Sigmoid colon (tissue), 4 donors: ENCODE results near the gene PHF20.
"Not testable (repeated sequence)": the region's sequence is repeated elsewhere in the genome, so short reads cannot be mapped to it uniquely, and the experiment has no call there.

ENCODE experiments used
- CTCF ChIP-seq, 4 experiments: fragments of 450-650 bp in 3 of 4; fragments of 200-600 bp in 1 of 4; IDR thresholded peaks; one replicate each; pipeline ENCODE4 v1.5.1; 2016 to 2019; ENCODE audit warnings: antibody characterized with exemption in 4 of 4, mild to moderate bottlenecking in 3 of 4, moderate library complexity in 2 of 4
- POLR2A ChIP-seq, 2 donors: fragments of 450-650 bp; IDR thresholded peaks; one replicate each; pipeline ENCODE4 v1.6.1; 2016; ENCODE audit warnings: antibody characterized with exemption in 2 of 2, mild to moderate bottlenecking in 2 of 2, moderate library complexity in 2 of 2
- POLR2AphosphoS5 ChIP-seq, 4 donors: sonication (generic); formaldehyde crosslinking; IDR thresholded peaks; one replicate each; pipeline ENCODE4 v1.6.1; 2017; ENCODE audit warnings: antibody characterized with exemption in 4 of 4

DNA sequence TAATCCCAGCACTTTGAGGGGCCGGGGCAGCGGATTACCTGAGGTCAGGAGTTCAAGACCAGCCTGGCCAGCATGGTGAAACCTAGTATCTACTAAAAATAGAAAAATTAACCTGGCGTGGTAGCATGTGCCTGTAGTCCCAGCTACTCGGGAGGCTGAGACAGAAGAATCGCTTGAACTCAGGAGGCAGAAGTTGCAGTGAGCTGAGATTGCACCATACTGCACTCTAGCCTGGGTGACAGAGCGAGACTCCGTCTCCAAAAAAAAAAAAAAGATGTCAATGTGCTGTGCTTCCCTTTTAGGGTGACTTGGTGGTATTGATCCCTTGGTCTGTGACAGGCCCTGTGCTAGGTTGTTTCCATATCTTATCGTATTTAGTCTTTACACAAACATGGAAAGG, 79.8 kb downstream of the PHF20 start:
- TF ChIP-seq POLR2AphosphoS5, CTCF, POLR2A (IDR thresholded peaks at IDR 0.05): not testable (repeated sequence)
